ENCODE results near the gene PIH1D2.

DNA sequence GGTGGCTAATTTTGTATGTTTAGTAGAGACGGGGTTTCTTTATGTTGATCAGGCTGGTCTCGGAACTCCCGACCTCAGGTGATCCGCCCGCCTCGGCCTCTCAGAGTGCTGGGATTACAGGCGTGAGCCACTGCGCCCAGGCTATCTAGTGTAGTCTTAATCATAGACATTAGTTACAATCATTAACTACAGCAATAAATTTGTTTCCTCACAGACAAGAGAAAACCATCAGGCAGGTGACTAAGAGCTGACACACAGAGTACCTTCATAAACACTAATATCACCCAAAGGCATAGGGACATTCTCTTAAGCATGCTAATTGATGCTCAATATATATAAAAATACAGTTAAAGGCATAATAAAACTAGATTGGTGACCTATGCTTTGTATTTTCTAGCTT, 32.3 kb upstream of the PIH1D2 start:
- TF ChIP-seq, protein P1, sequence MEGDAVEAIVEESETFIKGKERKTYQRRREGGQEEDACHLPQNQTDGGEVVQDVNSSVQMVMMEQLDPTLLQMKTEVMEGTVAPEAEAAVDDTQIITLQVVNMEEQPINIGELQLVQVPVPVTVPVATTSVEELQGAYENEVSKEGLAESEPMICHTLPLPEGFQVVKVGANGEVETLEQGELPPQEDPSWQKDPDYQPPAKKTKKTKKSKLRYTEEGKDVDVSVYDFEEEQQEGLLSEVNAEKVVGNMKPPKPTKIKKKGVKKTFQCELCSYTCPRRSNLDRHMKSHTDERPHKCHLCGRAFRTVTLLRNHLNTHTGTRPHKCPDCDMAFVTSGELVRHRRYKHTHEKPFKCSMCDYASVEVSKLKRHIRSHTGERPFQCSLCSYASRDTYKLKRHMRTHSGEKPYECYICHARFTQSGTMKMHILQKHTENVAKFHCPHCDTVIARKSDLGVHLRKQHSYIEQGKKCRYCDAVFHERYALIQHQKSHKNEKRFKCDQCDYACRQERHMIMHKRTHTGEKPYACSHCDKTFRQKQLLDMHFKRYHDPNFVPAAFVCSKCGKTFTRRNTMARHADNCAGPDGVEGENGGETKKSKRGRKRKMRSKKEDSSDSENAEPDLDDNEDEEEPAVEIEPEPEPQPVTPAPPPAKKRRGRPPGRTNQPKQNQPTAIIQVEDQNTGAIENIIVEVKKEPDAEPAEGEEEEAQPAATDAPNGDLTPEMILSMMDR (IDR thresholded peaks at IDR 0.05; ENCODE audit: poor library complexity, severe bottlenecking) = no peak
- TF ChIP-seq EZH2 (IDR thresholded peaks at IDR 0.05; ENCODE audit: borderline replicate concordance, insufficient read depth, low read length, poor library complexity, severe bottlenecking) (no peak), MXI1 (conservative IDR thresholded peaks at IDR 0.05; ENCODE audit: poor library complexity, severe bottlenecking) (no peak), SMC3 (conservative IDR thresholded peaks at IDR 0.05; ENCODE audit: poor library complexity) (no peak), EP300 (conservative IDR thresholded peaks at IDR 0.05; ENCODE audit: poor library complexity, severe bottlenecking) (no peak), POLR2AphosphoS5 (IDR thresholded peaks at IDR 0.05) (no peak), TAF1 (IDR thresholded peaks at IDR 0.05; ENCODE audit: low read depth) (no peak), RAD21 (conservative IDR thresholded peaks at IDR 0.05) (no peak)
- TF ChIP-seq, protein P2, sequence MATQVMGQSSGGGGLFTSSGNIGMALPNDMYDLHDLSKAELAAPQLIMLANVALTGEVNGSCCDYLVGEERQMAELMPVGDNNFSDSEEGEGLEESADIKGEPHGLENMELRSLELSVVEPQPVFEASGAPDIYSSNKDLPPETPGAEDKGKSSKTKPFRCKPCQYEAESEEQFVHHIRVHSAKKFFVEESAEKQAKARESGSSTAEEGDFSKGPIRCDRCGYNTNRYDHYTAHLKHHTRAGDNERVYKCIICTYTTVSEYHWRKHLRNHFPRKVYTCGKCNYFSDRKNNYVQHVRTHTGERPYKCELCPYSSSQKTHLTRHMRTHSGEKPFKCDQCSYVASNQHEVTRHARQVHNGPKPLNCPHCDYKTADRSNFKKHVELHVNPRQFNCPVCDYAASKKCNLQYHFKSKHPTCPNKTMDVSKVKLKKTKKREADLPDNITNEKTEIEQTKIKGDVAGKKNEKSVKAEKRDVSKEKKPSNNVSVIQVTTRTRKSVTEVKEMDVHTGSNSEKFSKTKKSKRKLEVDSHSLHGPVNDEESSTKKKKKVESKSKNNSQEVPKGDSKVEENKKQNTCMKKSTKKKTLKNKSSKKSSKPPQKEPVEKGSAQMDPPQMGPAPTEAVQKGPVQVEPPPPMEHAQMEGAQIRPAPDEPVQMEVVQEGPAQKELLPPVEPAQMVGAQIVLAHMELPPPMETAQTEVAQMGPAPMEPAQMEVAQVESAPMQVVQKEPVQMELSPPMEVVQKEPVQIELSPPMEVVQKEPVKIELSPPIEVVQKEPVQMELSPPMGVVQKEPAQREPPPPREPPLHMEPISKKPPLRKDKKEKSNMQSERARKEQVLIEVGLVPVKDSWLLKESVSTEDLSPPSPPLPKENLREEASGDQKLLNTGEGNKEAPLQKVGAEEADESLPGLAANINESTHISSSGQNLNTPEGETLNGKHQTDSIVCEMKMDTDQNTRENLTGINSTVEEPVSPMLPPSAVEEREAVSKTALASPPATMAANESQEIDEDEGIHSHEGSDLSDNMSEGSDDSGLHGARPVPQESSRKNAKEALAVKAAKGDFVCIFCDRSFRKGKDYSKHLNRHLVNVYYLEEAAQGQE (IDR thresholded peaks at IDR 0.05; ENCODE audit: borderline replicate concordance) = no peak
